HAP-1 (cell line): ENCODE results near the gene PADI1.
A peak's percentile ranks its signal among the peaks of the same experiment; 100 is the strongest.

ENCODE experiments used
- DNase-seq, 2 experiments: peaks; one replicate each; pipeline ENCODE4 v3.0.0-alpha.2; 2016 to 2020; ENCODE audit warnings: low spot score in 2 of 2
- H3K27me3 ChIP-seq: fragments of 250-450 bp; sonication (Bioruptor Pico); 2 replicates; pipeline ENCODE4 v1.5.1; 2020; ENCODE audit warnings: low read depth, mild to moderate bottlenecking, moderate library complexity
- H3K36me3 ChIP-seq: fragments of 250-450 bp; sonication (Bioruptor Pico); replicated peaks from 2 replicates; pipeline ENCODE4 v1.5.1; 2020; ENCODE audit warnings: mild to moderate bottlenecking
- H3K4me1 ChIP-seq: fragments of 250-450 bp; sonication (Bioruptor Pico); 2 replicates; pipeline ENCODE4 v1.5.1; 2020; ENCODE audit warnings: mild to moderate bottlenecking
- H3K4me3 ChIP-seq: fragments of 250-450 bp; sonication (Bioruptor Pico); 2 replicates; pipeline ENCODE4 v1.5.1; 2020; ENCODE audit warnings: mild to moderate bottlenecking, moderate library complexity
- H3K9me3 ChIP-seq: fragments of 250-450 bp; sonication (Bioruptor Pico); 2 replicates; pipeline ENCODE4 v1.5.1; 2020; ENCODE audit warnings: mild to moderate bottlenecking, moderate library complexity
- in situ Hi-C: fragments of 300-500 bp; cut with MboI; formaldehyde crosslinking; loops from 3 replicates; pipeline ENCODE4 v1.14.3; 2020; ENCODE audit warnings: low sequenced_read_pairs, inconsistent platforms, mixed read lengths

Gene PADI1

GRCh38 chr1:17225140-17225539, 20.2 kb downstream of the PADI1 start:
- no peak overlapping the region for H3K4me3 ChIP-seq
- no peaks in the 10 kb centered on the region for H3K36me3 ChIP-seq
- peaks cover 20% of the 10 kb centered on the region for H3K27me3 ChIP-seq
- no peak for DNase-seq
- in situ Hi-C loops = no loop called here
- H3K4me1 ChIP-seq = no peaks in the 10 kb centered on the region
- H3K9me3 ChIP-seq = no peaks in the 10 kb centered on the region

- H3K27me3 ChIP-seq = peaks cover 12% of the 10 kb centered on the region
- no peaks in the 10 kb centered on the region for H3K36me3 ChIP-seq
- DNase-seq = no peak
- H3K4me3 ChIP-seq = no peak overlapping the region
- in situ Hi-C loops = no loop called here
- H3K9me3 ChIP-seq = no peaks in the 10 kb centered on the region
- H3K4me1 ChIP-seq = no peaks in the 10 kb centered on the region
Observed at GRCh38 chr1:17227358-17227915, 22.5 kb downstream of the PADI1 start.

- Histone ChIP-seq H3K36me3 (no peaks in the 10 kb centered on the region), H3K27me3 (peaks cover 11% of the 10 kb centered on the region), H3K9me3 (no peaks in the 10 kb centered on the region), H3K4me3 (no peak overlapping the region), H3K4me1 (no peaks in the 10 kb centered on the region)
- in situ Hi-C loops = no loop called here
- DNase-seq = no peak
Observed at GRCh38 chr1:17228619-17229018, 23.7 kb downstream of the PADI1 start.

GRCh38 chr1:17229379-17229778, 24.5 kb downstream of the PADI1 start:
- H3K36me3 ChIP-seq = no peaks in the 10 kb centered on the region

GRCh38 chr1:17230106-17230505, 25.2 kb downstream of the PADI1 start:
- peaks cover 9% of the 10 kb centered on the region for H3K27me3 ChIP-seq
- no peaks in the 10 kb centered on the region for H3K36me3 ChIP-seq
- DNase-seq = no peak
- H3K4me1 ChIP-seq = no peaks in the 10 kb centered on the region
- no peak overlapping the region for H3K4me3 ChIP-seq
- in situ Hi-C loops = loop anchor here (10.0 kb wide), 1 partner anchor 275 kb away; no protein-coding TSS in a partner anchor
- no peaks in the 10 kb centered on the region for H3K9me3 ChIP-seq

More at GRCh38 chr1:17229379-17229778, 24.5 kb downstream of the PADI1 start:
- Histone ChIP-seq H3K27me3 (peaks cover 11% of the 10 kb centered on the region), H3K4me1 (no peaks in the 10 kb centered on the region), H3K4me3 (no peak overlapping the region), H3K9me3 (no peaks in the 10 kb centered on the region)
- in situ Hi-C loops = no loop called here
- no peak for DNase-seq

GRCh38 chr1:17230671-17231310, 25.9 kb downstream of the PADI1 start:
- H3K4me3 ChIP-seq = no peak overlapping the region
- H3K27me3 ChIP-seq = 0 out of 2 replicates have a peak, but pooled peaks cover 4% of the 10 kb centered on the region
- DNase-seq = no peak
- no peaks in the 10 kb centered on the region for H3K9me3 ChIP-seq
- H3K36me3 ChIP-seq = no peaks in the 10 kb centered on the region
- H3K4me1 ChIP-seq = no peaks in the 10 kb centered on the region
- in situ Hi-C loops = loop anchor here (10.0 kb wide), 1 partner anchor 276 kb away; no protein-coding TSS in a partner anchor

- Histone ChIP-seq H3K36me3 (no peaks in the 10 kb centered on the region), H3K4me1 (no peaks in the 10 kb centered on the region; the same call in 1 of the 2 replicates), H3K27me3 (no peaks in the 10 kb centered on the region), H3K9me3 (no peaks in the 10 kb centered on the region), H3K4me3 (no peak overlapping the region)
- in situ Hi-C loops = loop anchor here (10.0 kb wide), 1 partner anchor 278 kb away; no protein-coding TSS in a partner anchor
- DNase-seq = no peak
Observed at GRCh38 chr1:17232759-17233661, 28.1 kb downstream of the PADI1 start.

- Histone ChIP-seq H3K9me3 (no peaks in the 10 kb centered on the region), H3K36me3 (no peaks in the 10 kb centered on the region), H3K4me3 (no peak overlapping the region), H3K27me3 (no peaks in the 10 kb centered on the region), H3K4me1 (no peaks in the 10 kb centered on the region; the same call in 1 of the 2 replicates)
- in situ Hi-C loops = loop anchor here (10.0 kb wide), 1 partner anchor 279 kb away; no protein-coding TSS in a partner anchor
- DNase-seq = no peak
Observed at GRCh38 chr1:17233675-17234320, 28.9 kb downstream of the PADI1 start.

- no peak overlapping the region for H3K4me3 ChIP-seq
- no peaks in the 10 kb centered on the region for H3K27me3 ChIP-seq
- in situ Hi-C loops = loop anchor here (10.0 kb wide), 1 partner anchor 280 kb away; no protein-coding TSS in a partner anchor
- no peaks in the 10 kb centered on the region for H3K36me3 ChIP-seq
- H3K9me3 ChIP-seq = no peaks in the 10 kb centered on the region
- DNase-seq = no peak
- no peaks in the 10 kb centered on the region; the same call in 1 of the 2 replicates for H3K4me1 ChIP-seq
Observed at GRCh38 chr1:17234405-17234804, 29.5 kb downstream of the PADI1 start.

- Histone ChIP-seq H3K27me3 (peaks cover 2% of the 10 kb centered on the region; the same call in 1 of the 2 replicates), H3K9me3 (no peaks in the 10 kb centered on the region), H3K36me3 (no peaks in the 10 kb centered on the region), H3K4me3 (no peak overlapping the region), H3K4me1 (no peaks in the 10 kb centered on the region; the same call in 1 of the 2 replicates)
- in situ Hi-C loops = loop anchor here (5.0 to 10.0 kb wide), 3 partner anchors 108 to 281 kb away; no protein-coding TSS in a partner anchor
- no peak for DNase-seq
Observed at GRCh38 chr1:17235135-17235885, 30.4 kb downstream of the PADI1 start.

GRCh38 chr1:17236779-17237560, 32.0 kb downstream of the PADI1 start:
- Histone ChIP-seq H3K4me3 (no peak overlapping the region), H3K9me3 (no peaks in the 10 kb centered on the region), H3K4me1 (no peaks in the 10 kb centered on the region; the same call in 1 of the 2 replicates), H3K36me3 (no peaks in the 10 kb centered on the region), H3K27me3 (peaks cover 10% of the 10 kb centered on the region)
- peak; percentile 61 to 95 for DNase-seq
- in situ Hi-C loops = loop anchor here (5.0 to 10.0 kb wide), 3 partner anchors 110 to 282 kb away; no protein-coding TSS in a partner anchor

- H3K36me3 ChIP-seq = no peaks in the 10 kb centered on the region
- no peaks in the 10 kb centered on the region for H3K9me3 ChIP-seq
- DNase-seq = no peak
- no peak overlapping the region for H3K4me3 ChIP-seq
- no peaks in the 10 kb centered on the region; the same call in 1 of the 2 replicates for H3K4me1 ChIP-seq
- in situ Hi-C loops = loop anchor here (5.0 to 10.0 kb wide), 3 partner anchors 110 to 283 kb away; no protein-coding TSS in a partner anchor
- H3K27me3 ChIP-seq = peaks cover 14% of the 10 kb centered on the region
Observed at GRCh38 chr1:17237561-17237903, 32.6 kb downstream of the PADI1 start.
